Bronchial epithelial cell (primary cell): ENCODE measurements around the gene CSE1L. TPM values are rescaled to one million over a fixed set of nuclear protein-coding genes. Genes with fewer than 3 reads are reported as not detected.

Source experiments
- DNase-seq: peaks from one replicate; pipeline ENCODE4 v3.0.0-alpha.2; 2010; ENCODE audit warnings: low read depth
- FAIRE-seq: peaks from 2 replicates; lab custom pipeline; 2011; peaks lifted over from hg19 to GRCh38; lab: Jason Lieb, UNC
- H3K27me3 ChIP-seq: 2 replicates; pipeline ENCODE4 v1.5.1; 2011; ENCODE audit warnings: low read length; ENCODE audit not compliant: control insufficient read depth, insufficient read depth
- H3K36me3 ChIP-seq: 2 replicates; pipeline ENCODE4 v1.5.1; 2011; ENCODE audit warnings: low read length; ENCODE audit not compliant: control insufficient read depth, insufficient read depth
- H3K4me3 ChIP-seq: 2 replicates; pipeline ENCODE4 v1.5.1; 2011; ENCODE audit warnings: mild to moderate bottlenecking, low read depth, low read length, control low read depth
- total RNA-seq: library from RNA; depleted of rRNA; stranded (reverse); fragments of >200 nt; gene quantifications from 2 replicates; pipeline ENCODE4 v1.2.1, GENCODE V29; 2014
- TF ChIP-seq, protein P1 (sequence below): IDR thresholded peaks from 2 replicates; pipeline ENCODE4 v1.5.1; 2011; ENCODE audit warnings: mild to moderate bottlenecking, moderate library complexity, low read length, control low read depth, inconsistent platforms; ENCODE audit not compliant: insufficient read depth, severe bottlenecking

The CSE1L gene
- total RNA-seq, 1 donor from 2014 or later: 60.8 TPM

DNA sequence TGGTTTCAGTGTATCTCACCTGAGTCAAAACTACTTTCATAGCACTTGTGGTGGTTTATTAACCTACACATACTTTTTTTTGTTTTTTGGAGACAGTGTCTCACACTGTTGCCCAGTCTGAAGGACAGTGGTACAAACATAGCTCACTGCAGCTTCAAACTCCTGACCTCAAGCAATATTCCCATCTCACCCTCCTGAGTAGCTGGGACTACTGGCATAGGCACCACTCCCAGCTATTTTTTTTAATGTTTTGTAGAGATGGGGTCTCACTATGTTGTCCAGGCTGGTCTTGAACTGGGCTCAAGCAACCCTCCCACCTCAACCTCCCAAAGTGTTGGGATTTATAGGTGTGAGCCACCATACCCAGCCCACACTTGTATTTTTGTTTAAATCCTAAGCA, 92.3 kb downstream of the CSE1L start:
- TF ChIP-seq, protein P1, sequence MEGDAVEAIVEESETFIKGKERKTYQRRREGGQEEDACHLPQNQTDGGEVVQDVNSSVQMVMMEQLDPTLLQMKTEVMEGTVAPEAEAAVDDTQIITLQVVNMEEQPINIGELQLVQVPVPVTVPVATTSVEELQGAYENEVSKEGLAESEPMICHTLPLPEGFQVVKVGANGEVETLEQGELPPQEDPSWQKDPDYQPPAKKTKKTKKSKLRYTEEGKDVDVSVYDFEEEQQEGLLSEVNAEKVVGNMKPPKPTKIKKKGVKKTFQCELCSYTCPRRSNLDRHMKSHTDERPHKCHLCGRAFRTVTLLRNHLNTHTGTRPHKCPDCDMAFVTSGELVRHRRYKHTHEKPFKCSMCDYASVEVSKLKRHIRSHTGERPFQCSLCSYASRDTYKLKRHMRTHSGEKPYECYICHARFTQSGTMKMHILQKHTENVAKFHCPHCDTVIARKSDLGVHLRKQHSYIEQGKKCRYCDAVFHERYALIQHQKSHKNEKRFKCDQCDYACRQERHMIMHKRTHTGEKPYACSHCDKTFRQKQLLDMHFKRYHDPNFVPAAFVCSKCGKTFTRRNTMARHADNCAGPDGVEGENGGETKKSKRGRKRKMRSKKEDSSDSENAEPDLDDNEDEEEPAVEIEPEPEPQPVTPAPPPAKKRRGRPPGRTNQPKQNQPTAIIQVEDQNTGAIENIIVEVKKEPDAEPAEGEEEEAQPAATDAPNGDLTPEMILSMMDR: no peak
- no peak for FAIRE-seq
- no peak for DNase-seq
- Histone ChIP-seq H3K36me3 (no peaks in the 10 kb centered on the region), H3K27me3 (no peaks in the 10 kb centered on the region), H3K4me3 (no peak overlapping the region)

DNA sequence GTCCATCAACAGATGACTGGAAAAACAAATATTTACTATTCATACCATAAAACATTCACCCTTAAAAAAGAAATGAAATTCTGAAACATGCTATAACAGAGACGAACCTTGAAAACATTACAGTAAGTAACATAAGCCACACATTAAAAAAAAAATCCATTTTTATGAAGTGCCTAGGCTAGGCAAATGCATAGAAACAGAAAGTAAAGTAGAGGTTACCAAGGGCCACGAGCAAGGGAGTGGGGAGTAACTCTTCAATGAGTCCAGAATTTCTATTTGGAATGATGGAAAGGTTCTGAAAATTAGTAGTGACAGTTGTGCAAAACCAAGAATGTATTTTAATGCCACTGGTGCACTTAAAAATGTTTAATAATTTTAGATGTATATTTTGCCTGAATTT, 94.3 kb downstream of the CSE1L start:
- H3K27me3 ChIP-seq: no peaks in the 10 kb centered on the region
- no peaks in the 10 kb centered on the region for H3K36me3 ChIP-seq
- no peak overlapping the region for H3K4me3 ChIP-seq
- FAIRE-seq (no peak), DNase-seq (no peak)
- TF ChIP-seq, protein P1: no peak

DNA sequence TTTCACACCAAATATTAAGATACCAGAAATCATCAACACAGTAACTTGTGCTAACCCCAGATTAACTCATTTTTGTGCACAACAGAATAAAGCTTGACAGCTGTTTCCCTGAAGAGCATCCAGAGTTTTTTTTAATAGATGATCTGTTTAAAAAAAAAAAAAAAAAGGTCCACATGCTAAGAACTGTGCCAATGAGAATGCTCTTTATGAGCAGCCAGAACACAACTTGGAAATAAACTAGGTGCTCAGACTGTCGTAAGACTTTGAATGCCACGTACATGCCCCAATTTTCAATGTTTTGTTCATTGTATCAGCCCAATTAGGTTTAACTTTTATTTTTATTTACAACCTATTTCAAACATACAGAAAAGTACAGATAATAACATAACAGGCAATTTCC, 94.7 kb downstream of the CSE1L start:
- DNase-seq (no peak), FAIRE-seq (no peak)
- Histone ChIP-seq H3K36me3 (peaks cover under 1% of the 10 kb centered on the region), H3K4me3 (no peak overlapping the region), H3K27me3 (no peaks in the 10 kb centered on the region)
- TF ChIP-seq, protein P1: no peak

Other genes with a start within 250 kb of the CSE1L start
- gene PREX1, start 218.3 kb upstream of the CSE1L start, total RNA-seq: under 0.01 TPM in 2 replicates
- 36.1 and 38.9 TPM in 2 replicates for gene ARFGEF2, start 124.6 kb upstream of the CSE1L start, total RNA-seq
- 31.1 and 34.3 TPM in 2 replicates for gene STAU1, start 142.0 kb downstream of the CSE1L start, total RNA-seq
- gene DDX27, start 173.1 kb downstream of the CSE1L start, total RNA-seq: 49.8 and 66.6 TPM in 2 replicates
- gene ZNFX1, start 231.7 kb downstream of the CSE1L start, total RNA-seq: 12.4 and 18.3 TPM in 2 replicates